Upper lobe of left lung (tissue), 4 donors: ENCODE data around the gene CLDN5.

Experiments used
- CTCF ChIP-seq, 6 experiments: fragments of 450-650 bp in 4 of 6; fragments of 200-600 bp in 2 of 6; sonication (generic) in 2 of 6; IDR thresholded peaks; one replicate each; pipeline ENCODE4 v1.5.1; 2016 to 2019; ENCODE audit warnings: antibody characterized with exemption in 6 of 6
- EP300 ChIP-seq, 4 donors: sonication (generic); formaldehyde crosslinking; IDR thresholded peaks; one replicate each; pipeline ENCODE4 v1.5.1; 2017; ENCODE audit warnings: antibody characterized with exemption in 4 of 4, control low read depth in 2 of 4
- POLR2A ChIP-seq, 4 donors: fragments of 450-650 bp; IDR thresholded peaks; one replicate each; pipeline ENCODE4 v1.5.1; 2016 to 2017; ENCODE audit warnings: antibody characterized with exemption in 4 of 4, mild to moderate bottlenecking in 2 of 4
- POLR2AphosphoS5 ChIP-seq, 2 donors: sonication (generic); formaldehyde crosslinking; IDR thresholded peaks; one replicate each; pipeline ENCODE4 v1.5.1; 2017; ENCODE audit warnings: antibody characterized with exemption in 2 of 2

GRCh38 chr22:19478901-19479354 lies 45.3 kb downstream of the CLDN5 start, which contains the start of gene UFD1:
- TF ChIP-seq POLR2A (IDR thresholded peaks at IDR 0.05) = peak in 2 of 4 donors; percentile 49 to 67
- TF ChIP-seq POLR2AphosphoS5 (IDR thresholded peaks at IDR 0.05) = peak; percentile 68 to 73
- no peak for TF ChIP-seq CTCF (IDR thresholded peaks at IDR 0.05)
- TF ChIP-seq EP300 (IDR thresholded peaks at IDR 0.05) = no peak
